HG03159 (cell line): ENCODE data around the gene ERFL.

ENCODE experiments used
- ATAC-seq: cut with Tn5 transposase; IDR thresholded peaks from one replicate; pipeline ENCODE4 v1.9.1; 2021; ENCODE audit warnings: mild to moderate bottlenecking, moderate library complexity; ENCODE audit not compliant: unreplicated experiment

Gene ERFL

DNA sequence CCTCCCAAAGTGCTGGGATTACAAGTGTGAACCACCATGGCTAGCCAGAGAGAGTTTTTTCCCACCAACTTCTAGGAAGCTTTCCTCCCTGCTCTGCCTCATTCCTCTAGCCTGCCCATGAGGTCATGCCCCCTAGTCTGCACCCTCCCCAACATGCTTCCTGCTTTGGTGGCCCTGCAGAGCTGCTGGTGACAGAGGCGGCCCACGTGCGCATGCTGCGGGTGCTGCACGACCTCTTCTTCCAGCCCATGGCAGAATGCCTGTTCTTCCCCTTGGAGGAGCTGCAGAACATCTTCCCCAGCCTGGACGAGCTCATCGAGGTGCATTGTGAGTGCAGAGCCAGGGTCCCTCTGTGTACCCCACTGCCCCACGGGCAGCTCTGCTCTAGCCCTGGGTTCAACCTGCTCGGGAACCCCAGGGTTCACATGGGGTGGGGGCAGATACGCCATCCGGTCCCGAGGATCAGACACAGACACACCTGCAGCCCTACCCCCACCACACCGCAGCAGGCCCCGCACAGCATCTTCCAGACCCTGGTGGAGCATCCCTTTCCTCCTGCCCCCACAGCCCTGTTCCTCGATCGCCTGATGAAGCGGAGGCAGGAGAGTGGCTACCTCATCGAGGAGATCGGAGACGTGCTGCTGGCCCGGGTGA is 26.4 kb downstream of the ERFL start:
- ATAC-seq = no peak

DNA sequence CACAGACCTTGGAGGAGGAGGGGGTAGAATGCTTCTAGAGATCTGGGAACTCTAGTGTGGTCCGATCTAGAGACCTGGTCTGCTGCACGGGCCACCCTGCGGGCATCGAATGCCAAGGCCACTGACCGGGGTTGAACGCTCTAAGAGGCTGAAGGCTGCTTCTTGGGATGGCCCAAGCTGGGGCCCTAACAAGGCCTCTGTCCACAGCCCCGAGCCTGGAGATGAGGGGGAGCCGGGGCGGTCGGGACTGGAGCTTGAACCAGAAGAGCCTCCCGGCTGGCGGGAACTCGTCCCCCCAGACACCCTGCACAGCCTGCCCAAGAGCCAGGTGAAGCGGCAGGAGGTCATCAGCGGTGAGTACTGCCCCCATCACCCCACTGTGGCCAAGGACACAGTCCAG is 30.0 kb downstream of the ERFL start:
- no peak for ATAC-seq

DNA sequence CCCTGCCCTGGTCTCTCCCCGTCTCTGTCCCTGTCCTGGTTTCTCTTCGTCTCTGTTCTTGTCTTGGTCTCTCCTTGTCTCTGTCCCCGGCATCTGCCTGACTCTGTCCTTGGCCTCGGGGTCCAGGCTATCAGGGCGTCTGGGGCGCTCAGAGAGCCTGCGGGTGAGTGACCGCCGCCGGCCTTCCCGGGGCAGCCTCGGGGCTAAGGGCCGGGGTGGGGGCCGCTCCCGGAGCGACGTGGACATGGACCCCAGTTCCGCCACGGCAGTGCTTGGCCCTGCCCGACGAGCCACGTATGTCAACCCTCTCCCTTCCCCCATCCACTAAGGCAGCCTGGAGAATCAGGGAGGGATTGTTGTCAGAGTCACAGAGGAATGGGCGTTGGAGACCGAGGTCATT is 30.4 kb downstream of the ERFL start:
- no peak for ATAC-seq

DNA sequence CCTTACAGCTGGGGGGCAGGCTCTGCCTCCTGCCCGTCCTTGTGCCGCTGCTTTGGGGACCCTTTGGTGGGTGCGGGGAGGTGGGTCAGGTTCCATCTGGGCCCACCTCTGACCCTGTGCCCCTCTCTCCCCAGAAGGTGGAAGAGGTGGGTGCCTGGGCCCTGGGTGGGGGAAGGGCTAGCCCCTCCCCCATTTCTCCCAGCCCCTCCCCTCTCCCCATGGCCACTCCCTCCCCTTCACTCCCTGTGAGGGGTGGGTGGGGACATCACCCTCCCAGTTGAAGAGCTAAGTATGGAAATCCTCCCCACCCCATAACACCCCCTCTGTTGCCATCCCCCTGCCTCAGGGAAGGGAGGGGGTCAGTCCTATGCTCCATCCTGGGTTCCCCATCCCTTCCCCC is 31.1 kb downstream of the ERFL start:
- ATAC-seq = no peak

DNA sequence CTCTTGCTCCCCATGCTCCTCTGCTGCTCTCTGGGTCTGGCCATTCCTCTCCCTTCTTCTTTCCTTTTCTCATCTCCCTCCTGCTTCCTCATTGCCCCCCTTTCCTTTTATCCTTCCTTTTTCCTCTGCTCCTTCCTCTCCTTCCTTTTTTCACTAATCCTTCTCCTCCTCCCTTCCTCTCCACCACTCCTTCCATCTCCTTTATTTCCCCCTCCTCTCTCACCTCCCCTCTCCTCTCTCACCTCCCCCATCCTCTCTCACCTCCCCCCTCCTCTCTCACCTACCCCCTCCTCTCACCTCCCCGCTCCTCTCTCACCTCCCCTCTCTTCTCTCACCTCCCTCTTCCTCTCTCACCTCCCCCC is 31.7 kb downstream of the ERFL start:
- no peak for ATAC-seq

DNA sequence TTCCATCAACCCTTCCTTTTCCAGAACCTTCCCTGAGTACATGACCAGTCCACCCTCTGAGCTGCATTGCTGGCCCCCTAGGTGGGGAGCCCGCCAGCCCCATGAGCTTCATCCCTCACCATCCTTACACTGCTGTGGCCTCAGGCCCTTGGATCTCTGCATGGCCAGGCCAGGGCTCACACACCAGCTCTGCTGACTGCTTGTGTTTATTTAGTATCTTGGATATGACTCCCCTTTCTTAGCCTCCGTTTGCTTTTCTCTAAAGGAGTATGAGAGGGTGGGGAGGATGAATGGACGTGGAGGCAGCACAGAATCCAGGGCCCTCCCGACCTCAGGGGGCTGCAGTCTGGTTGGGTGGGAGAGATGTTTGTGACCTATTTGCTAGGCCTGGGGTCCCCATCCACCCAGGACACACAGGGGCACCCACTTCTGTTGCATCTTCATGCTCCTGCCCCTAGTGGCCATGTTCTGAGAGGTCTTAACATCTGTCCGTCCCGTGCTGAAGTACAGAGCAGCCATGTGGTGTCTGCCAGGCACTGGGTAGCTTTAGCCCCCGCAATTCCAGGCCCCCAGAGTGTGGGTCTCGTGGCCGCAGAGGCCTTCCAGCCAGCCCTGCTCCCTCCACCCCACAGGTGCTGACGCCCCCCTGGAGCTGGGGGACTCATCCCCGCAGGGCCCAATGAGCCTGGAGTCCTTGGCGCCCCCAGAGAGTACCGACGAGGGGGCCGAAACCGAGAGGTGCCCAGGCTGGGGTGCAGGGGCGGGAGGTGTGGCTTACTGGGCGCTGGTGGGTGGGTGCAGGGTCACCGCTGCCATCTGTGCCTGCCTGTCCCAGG is 32.3 kb downstream of the ERFL start:
- ATAC-seq = no peak

DNA sequence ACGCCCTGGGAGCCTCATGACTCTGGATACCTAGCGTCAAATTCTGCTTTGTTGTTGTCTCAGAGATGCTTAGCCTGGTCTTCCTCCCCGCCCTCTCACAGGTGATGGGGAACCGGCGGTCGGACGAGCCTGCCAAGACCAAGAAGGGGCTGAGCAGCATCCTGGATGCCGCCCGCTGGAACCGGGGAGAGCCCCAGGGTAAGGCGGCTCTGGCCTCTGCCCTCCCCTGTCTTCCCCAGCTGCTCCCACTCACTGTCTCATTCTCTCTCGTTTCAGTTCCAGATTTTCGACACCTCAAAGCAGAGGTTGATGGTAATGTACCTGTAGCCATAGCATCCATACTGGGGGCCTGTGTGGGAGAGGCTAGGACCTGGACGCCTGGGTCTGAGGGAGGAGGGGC is 33.9 kb downstream of the ERFL start:
- ATAC-seq = no peak

DNA sequence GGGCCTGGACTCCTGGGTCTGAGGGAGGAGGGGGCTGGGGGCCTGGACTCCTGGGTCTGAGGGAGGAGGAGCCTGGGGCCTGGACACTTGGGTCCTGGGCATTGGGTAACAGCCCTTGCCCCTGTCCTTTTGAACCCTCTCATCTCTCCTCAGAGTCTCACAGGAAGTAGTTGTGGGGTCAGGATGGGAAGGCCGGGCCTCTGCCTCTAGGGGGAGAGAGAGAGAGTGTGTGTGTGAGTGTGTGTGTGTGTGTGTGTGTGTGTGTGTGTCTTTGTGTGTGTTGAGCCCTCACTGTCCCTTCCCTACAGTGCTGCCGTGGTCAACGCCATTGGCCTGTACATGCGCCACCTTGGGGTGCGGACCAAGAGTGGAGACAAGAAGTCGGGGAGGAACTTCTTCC is 34.4 kb downstream of the ERFL start:
- no peak for ATAC-seq

DNA sequence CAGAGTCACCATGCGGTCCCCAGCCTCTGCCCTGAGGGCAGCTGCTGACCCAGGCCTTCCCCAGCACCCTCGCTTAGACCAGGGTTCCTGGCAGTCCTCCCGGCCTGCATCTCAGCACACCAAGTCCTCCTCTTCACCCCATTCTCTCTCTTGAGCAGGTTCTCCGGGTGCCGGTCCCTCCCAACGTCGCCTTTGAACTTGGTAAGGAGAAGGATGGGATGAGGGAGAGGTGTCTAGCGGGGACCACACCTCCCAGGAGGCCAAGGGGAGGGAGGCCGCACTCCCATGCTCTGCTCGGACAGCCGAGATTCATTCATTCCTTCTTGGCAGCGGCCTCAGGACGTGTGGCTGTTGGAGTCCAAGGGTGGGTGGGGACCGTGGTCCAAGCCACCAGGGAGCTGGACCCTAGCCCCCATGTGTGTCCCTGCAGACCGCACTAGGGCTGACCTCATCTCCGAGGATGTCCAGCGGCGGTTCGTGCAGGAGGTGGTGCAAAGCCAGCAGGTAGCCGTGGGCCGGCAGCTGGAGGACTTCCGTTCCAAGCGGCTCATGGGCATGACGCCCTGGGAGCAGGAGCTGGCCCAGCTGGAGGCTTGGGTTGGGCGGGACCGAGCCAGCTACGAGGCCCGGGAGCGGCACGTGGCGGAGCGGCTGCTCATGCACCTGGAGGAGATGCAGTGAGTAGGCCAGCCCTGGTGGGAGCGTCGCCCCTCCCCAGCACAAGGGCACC is 35.9 kb downstream of the ERFL start:
- no peak for ATAC-seq

DNA sequence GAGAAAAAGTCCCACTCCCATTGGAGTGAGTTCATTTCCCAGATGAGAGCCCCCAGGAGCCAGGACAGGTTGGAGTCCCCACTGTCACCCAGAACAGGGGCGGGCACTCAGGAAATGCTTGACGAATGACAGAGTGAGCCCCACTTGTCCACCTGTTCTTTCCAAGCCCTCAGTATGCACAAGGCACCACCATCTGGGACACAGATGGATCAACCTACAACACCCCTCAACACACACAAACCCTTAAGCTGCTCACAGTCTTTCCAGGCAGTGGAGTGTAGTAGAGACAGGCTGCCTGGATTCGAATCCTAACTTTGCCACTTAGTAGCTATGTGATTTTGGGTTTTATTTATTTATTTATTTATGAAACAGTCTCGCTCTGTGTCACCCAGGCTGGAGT is 37.3 kb downstream of the ERFL start:
- ATAC-seq = no peak

DNA sequence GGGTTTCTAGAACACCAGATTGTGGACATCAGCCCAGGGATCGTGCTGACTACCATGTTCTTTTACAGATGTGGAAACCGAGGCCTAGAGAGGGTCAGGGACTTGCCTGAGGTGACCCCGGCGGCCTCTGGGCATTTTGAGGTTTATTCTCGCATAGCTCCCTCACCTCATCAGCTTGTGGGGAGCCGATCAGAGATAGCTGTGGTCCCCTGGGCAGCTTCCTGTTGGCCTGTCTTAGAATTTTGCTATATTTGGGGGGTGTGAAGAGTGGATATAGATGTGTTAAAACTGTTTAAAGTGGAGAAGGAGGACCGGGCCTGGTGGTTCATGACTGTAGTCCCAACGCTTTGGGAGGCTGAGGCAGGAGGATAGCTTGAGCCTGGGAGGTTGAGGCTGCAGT is 38.4 kb downstream of the ERFL start:
- no peak for ATAC-seq

DNA sequence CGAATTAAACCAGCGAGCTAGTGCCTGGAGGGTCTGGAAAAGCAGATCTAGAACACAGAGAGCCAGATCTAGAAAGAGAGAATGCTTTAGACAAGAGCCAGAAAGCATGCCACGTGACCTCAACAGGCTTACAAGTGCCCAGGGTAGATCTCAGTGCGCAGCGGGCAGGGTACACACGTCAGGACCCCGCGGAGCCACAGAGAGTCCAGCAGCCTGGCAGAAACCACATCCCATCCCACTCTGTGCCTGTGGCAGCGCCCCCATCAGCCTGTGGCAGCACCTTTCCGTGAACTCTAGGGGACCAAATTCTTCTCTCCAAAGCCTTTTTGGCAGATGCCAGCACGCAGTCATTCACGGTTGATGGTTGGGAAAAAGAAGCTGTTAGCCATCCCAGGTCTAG is 39.3 kb downstream of the ERFL start:
- ATAC-seq = no peak

DNA sequence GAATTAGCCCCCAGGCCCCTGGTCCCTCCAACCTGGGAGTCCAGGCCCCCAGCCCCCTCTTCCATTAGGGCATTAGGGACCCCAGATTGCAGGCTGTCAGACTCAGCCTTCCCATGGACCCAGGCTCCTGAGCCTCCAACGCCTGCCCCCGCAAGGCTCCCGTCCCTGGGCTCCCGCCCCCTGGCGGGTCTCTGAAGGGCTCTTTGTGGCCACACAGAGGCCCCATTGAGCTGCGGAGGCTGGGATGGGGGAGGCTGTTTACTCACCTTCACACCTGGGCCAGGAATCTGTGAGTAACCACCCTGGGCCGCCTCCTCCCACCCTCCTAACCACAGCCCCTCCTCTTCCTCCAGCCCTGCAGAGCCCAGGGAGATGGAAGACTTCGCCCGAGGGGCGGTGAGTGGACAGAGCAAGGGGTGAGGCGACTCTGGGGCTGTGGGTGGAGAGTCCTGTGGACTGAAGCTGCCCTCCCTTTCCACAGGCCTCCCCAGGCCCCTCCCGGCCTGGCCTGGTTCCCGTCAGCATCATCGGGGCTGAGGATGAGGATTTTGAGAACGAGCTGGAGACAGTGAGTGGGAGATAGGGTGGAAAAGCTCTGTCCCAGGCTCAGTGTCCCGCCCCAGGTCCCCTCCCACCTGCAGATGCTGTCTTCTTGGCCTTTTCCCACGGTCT is 40.4 kb downstream of the ERFL start:
- ATAC-seq = no peak

DNA sequence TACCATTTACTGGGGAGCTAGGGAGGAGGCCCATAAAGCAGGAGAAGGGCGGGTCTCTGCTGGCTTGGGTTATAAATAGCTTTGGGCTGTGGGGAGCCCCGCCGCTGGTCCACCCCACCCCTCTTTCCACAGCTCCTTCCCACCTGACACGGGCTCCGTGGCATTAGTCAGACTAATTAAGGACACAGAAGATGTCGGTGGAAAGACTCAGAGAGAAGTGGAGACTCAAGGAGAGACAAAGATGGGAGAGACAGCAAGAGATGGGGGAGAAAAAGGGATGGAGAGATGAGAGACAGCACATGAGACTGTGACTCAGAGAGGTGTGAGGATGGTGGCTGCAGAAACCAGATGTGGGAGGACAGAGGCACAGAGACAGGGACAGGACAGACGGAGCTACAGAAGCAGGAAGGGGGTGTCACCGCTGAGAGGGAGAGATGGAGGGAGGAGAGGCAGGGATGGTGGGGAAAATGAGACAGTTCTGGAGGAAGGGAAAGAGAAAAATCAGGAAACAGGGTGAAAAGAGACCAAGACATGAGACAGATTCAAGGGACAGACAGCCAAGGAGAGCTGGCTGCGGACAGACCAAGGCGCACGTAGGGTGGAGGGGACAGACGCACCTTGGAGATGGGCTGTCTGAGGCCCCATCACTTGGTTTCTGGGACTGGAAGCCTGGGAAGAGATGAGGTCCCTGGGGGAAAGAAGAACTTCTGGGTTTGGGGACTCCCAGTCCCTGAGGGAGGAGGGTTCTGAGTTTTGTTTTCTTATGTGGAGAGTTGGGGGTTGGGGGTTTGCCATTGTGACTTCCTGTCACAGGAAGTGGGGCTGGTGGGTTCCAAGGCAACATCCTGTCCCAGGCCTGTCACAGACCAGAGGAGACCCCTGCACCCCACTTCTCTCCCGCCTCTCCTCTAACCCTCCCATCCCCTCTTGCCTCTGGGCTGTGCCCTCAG is 41.2 kb downstream of the ERFL start:
- no peak for ATAC-seq

DNA sequence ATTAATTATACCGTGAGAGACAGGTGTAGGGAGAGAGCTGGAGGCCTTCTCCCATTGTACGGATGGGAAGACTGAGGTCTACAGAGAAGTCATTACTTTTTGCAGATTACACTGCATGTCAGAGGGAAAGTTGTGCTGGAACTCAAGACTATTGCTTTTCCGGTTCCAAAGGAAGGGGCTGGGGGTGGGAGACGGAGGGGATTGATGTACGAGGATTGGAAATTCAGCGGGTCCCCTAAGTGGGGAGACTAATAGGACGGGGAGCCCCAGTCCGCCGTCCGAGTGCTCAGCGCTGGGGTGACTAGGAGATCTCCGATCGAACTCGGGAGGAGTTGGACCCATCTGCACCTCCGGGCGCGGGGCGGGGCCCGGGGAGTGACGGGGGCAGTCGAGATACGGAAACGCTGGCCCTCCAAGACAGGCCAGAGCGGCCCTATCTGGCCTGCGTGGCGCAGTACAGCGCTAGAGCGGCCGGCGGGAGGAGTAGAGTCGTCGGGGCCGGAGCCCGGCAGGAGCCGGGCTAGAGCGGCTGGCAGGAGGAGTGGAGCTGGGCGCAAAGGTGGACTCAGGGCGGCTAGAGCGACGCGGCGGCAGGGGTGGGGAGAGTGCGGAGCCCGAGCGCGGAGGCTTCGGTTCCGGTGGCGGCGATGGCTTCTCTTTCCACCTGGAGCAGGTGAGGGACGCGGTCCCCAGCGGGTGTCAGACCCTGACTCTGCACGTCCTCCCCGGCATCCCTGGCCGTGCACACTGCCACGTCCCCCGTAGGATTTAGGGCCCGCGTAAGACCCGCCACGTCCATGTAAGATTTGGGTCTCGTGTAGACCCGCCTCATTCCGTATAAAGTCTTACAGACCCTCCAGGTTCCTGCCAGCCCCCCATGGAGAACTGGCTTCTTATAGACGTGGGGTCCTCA is 44.2 kb downstream of the ERFL start:
- peak; percentile 66 for ATAC-seq

DNA sequence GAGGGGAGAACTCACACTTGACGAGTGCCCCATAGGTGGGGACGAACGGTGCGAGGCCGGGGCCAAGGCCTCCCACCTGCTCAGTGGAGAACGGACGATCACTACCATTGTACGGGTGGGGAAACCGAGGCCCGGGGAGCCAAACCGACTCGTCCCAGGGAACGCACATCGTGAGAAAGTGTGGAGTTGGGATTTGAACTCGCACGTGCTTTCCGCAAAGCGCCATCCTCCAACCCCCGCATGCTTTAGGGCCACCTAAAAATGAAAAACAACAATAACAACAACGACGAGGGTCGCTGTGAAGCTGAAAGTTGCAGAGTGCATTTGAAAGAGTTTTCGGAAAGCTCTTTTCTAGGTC is 44.8 kb downstream of the ERFL start:
- no peak for ATAC-seq

DNA sequence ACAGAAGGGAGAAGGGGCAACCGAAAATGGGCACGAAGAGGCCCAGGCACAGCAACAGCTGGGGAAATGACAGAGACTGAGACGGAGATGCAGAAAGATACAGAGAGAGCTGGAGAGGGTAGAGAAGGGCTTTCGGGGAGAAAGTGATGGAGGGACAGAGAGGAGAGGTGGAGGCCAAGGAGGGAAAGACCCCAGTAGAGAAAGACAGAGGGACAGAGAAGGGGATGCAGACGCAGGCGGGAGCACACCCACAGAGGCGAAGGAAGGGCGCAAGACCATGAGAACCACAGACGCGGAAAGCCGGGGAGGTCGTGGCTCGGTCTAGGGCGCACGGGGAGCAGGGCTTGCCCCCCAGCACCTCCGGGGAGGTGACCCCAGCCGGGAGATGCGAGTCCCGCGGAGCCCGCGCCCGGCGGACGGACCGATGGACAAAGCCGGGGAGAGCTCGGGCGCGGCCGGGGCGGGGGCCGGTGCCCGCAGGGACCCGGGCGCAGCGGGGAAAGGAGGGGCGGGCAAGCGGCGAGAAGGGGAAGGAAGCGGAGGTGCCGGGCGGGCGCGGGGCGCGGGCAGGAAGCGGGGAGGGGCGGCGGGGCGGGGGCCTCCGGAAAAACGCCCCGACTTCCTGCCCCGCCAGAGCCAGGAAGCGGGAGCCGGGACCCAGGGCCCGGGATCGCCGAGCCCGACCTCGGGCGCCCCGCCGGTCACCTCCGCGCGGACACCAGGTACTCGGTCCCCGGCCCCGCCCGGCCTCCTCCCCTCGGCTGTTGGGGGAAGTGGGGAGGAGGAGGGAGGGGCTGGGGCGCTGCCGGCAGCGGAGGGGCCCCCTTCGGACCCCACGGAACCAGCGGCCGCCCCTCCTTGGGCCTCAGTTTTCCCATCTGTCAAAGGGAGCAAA is 45.4 kb downstream of the ERFL start, which contains the start of gene ARHGEF1:
ARHGEF1 (plus strand) TSS at position 617 of the 895 bp plus-strand sequence. CDS start 4,899 bp downstream, outside the sequence.
- ATAC-seq = no peak

DNA sequence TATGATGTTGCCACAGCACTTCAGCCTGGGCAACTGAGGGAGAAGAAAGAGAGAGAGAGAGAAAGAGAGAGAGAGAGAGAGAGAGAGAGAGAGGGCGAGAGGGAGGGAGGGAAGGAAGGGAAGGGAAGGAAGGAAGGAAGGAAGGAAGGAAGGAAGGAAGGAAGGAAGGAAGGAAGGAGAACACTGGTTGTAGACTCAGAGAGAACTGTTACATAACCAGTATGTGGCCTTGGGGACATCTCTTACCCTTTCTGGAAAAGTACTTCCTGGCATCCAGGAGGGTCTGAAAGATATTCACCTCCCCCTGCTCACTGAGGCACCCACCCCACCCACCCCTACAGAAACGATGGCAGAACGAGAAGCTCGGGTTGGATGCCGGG is 47.9 kb downstream of the ERFL start:
- ATAC-seq = no peak
